ENCODE results near the gene RNASE1.
A peak's percentile ranks its signal among the peaks of the same experiment; 100 is the strongest.
"Not testable (repeated sequence)": the region's sequence is repeated elsewhere in the genome, so short reads cannot be mapped to it uniquely, and the experiment has no call there.

The RNASE1 gene

GRCh38 chr14:20775901-20776300 lies 26.7 kb downstream of the RNASE1 start:
- H3K4me3 Mint-ChIP-seq = no peak overlapping the region
- H3K4me1 Mint-ChIP-seq (ENCODE audit: low read depth in 2 of 2) = peaks cover under 1 to 6% of the 10 kb centered on the region in 2 donors
- ATAC-seq (replicated peaks) (no peak), DNase-seq (no peak)
- no peaks in the 10 kb centered on the region for H3K9me3 Mint-ChIP-seq
- H3K27ac Mint-ChIP-seq = no peak overlapping the region
- no peaks in the 10 kb centered on the region for H3K36me3 Mint-ChIP-seq (ENCODE audit: insufficient read depth)
- peaks cover 5 to 6% of the 10 kb centered on the region in 2 donors for H3K27me3 Mint-ChIP-seq

DNA sequence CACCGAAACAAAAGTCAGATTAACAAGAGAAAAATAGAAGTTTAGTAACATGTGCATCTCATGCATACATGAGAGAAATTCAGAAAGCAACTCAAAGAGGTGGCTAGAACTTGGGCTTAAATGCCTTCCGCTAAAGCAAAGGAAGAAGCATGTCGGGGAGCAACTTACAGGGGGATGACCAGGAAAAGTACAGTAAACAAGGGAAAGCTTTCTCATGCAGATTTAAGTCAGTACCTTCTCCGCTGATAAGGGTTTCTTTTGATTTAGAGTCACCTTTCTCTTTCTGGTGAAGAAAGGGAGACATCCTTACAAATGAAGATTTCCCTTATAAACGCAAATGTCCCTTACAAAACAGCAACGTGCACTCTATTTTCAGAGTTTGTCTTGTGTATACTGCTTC lies 27.6 kb downstream of the RNASE1 start:
- no peak overlapping the region for H3K4me3 Mint-ChIP-seq
- peaks cover 0 to 4% of the 10 kb centered on the region in 2 donors for H3K4me1 Mint-ChIP-seq (ENCODE audit: low read depth in 2 of 2)
- no peaks in the 10 kb centered on the region for H3K9me3 Mint-ChIP-seq
- ATAC-seq (replicated peaks) = no peak
- peaks cover 11 to 13% of the 10 kb centered on the region in 2 donors for H3K27me3 Mint-ChIP-seq
- no peak overlapping the region for H3K27ac Mint-ChIP-seq
- no peak for DNase-seq
- no peaks in the 10 kb centered on the region for H3K36me3 Mint-ChIP-seq (ENCODE audit: insufficient read depth)

DNA sequence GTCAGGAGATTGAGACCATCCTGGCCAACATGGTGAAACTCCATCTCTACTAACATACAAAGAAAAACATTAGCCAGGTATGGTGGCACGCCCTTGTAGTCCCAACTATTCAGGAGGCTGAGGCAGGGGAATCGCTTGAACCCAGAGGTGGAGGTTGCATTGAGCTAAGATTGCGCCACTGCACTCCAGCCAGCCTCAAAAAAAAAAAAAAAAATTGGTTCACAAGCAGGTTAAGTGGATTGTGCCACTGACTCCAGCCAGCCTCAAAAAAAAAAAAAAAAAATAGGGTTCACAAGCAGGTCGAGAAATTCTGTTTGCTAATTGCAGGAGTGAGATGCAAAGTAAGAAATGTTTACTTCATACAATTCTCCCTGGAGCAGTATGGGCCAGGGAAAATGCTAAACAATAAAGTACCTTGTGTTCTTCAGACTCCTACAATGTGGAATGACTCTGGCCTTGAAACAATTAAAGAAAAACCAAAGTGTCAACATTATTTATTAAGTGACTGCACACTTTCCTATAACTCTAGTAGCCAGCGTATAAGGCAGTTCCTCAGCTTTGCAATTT lies 28.3 kb downstream of the RNASE1 start:
- Mint-ChIP-seq H3K4me3 (no peak overlapping the region), H3K36me3 (ENCODE audit: insufficient read depth) (no peaks in the 10 kb centered on the region), H3K27ac (no peak overlapping the region), H3K4me1 (ENCODE audit: low read depth in 2 of 2) (no peaks in the 10 kb centered on the region), H3K27me3 (peaks cover 11 to 20% of the 10 kb centered on the region in 2 donors), H3K9me3 (no peaks in the 10 kb centered on the region)
- no peak for DNase-seq
- no peak for ATAC-seq (replicated peaks)

DNA sequence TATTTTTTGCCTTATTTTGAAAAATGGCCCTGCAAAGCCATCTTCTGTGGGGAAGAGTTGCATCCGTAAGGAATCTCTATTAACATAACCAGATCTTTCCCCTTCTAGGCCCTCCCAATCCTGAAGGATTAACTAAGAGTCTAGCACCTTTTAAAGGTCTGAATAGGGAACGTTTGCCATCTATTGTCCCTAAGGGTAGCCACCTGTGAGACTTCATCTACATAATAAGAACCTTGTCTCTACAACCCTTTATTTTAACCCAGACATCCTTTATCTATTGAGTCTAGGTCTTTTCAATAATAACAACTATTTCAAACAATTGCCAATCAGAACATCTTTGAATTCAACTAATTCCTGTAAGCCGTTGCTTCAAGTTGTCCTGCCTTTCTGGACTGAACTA lies 30.0 kb downstream of the RNASE1 start:
- no peak overlapping the region for H3K4me3 Mint-ChIP-seq
- no peak for ATAC-seq (replicated peaks)
- no peaks in the 10 kb centered on the region for H3K36me3 Mint-ChIP-seq (ENCODE audit: insufficient read depth)
- no peaks in the 10 kb centered on the region for H3K4me1 Mint-ChIP-seq (ENCODE audit: low read depth in 2 of 2)
- no peaks in the 10 kb centered on the region for H3K9me3 Mint-ChIP-seq
- H3K27me3 Mint-ChIP-seq = peaks cover 11 to 36% of the 10 kb centered on the region in 2 donors
- H3K27ac Mint-ChIP-seq = no peak overlapping the region
- DNase-seq = no peak

- no peak overlapping the region for H3K4me3 Mint-ChIP-seq
- no peaks in the 10 kb centered on the region for H3K9me3 Mint-ChIP-seq
- H3K27ac Mint-ChIP-seq = no peak overlapping the region
- no peaks in the 10 kb centered on the region for H3K4me1 Mint-ChIP-seq (ENCODE audit: low read depth in 2 of 2)
- peaks cover 7 to 36% of the 10 kb centered on the region in 2 donors for H3K27me3 Mint-ChIP-seq
- no peaks in the 10 kb centered on the region for H3K36me3 Mint-ChIP-seq (ENCODE audit: insufficient read depth)
- DNase-seq (no peak), ATAC-seq (replicated peaks) (no peak)
These were observed 33.2 kb downstream of the RNASE1 start for GRCh38 chr14:20769421-20769820.

DNA sequence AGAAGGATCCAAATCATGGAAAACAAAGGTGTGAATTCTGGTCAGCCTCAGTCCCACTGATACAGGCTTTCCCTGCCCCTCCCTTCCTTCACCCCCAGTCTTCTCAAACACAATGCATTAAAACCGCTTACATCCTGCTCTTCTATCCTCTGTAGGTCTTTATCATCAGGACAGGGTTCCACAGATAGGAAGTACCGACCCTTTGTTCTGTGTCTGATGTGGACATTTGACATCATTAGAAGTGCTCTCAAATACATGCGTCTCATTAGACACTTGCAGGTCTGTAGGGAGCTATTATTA lies 34.1 kb downstream of the RNASE1 start:
- Mint-ChIP-seq H3K36me3 (ENCODE audit: insufficient read depth) (no peaks in the 10 kb centered on the region), H3K27ac (no peak overlapping the region), H3K27me3 (peaks cover 7 to 36% of the 10 kb centered on the region in 2 donors), H3K4me1 (ENCODE audit: low read depth in 2 of 2) (no peaks in the 10 kb centered on the region), H3K4me3 (no peak overlapping the region), H3K9me3 (no peaks in the 10 kb centered on the region)
- DNase-seq = no peak
- ATAC-seq (replicated peaks) = no peak

GRCh38 chr14:20760950-20761349 lies 41.7 kb downstream of the RNASE1 start:
- Mint-ChIP-seq H3K36me3 (ENCODE audit: insufficient read depth) (no peaks in the 10 kb centered on the region), H3K27me3 (peaks cover 0 to 9% of the 10 kb centered on the region in 2 donors), H3K9me3 (no peaks in the 10 kb centered on the region), H3K4me3 (no peak overlapping the region), H3K4me1 (ENCODE audit: low read depth in 2 of 2) (no peaks in the 10 kb centered on the region), H3K27ac (peak overlapping the region in 1 of 2 donors; percentile 53)
- no peak for ATAC-seq (replicated peaks)
- no peak for DNase-seq

DNA sequence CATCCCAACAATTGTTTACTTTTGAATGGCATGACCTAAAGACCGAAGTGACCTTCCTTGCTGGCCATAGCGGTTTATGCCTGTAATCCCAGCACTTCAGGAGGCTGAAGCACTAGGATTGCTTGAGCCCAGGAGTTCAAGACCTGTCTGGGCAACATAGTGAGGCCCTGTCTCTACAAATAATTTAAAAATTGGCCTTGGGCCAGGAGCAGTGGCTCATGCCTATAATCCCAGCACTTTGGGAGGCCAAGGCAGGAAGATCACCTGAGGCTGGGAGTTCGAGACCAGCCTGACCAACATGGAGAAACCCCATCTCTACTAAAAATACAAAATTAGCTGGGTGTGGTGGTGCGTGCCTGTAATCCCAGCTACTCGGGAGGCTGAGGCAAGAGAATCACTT lies 43.2 kb downstream of the RNASE1 start:
- H3K4me1 Mint-ChIP-seq (ENCODE audit: low read depth in 2 of 2); H3K9me3 Mint-ChIP-seq; DNase-seq: not testable (repeated sequence)

GRCh38 chr14:20757965-20758364 lies 44.7 kb downstream of the RNASE1 start:
- Mint-ChIP-seq H3K4me3 (no peak overlapping the region), H3K9me3 (no peaks in the 10 kb centered on the region), H3K36me3 (ENCODE audit: insufficient read depth) (no peaks in the 10 kb centered on the region), H3K27ac (peak overlapping the region in 1 of 2 donors; percentile 57), H3K27me3 (peaks cover 0 to 9% of the 10 kb centered on the region in 2 donors), H3K4me1 (ENCODE audit: low read depth in 2 of 2) (no peaks in the 10 kb centered on the region)
- ATAC-seq (replicated peaks) (no peak), DNase-seq (peak; percentile 14 to 40 (median 23))

More for the DNA sequence above, 43.2 kb downstream of the RNASE1 start:
- H3K36me3 Mint-ChIP-seq (ENCODE audit: insufficient read depth); H3K27me3 Mint-ChIP-seq; H3K27ac Mint-ChIP-seq; H3K4me3 Mint-ChIP-seq; ATAC-seq (replicated peaks): not testable (repeated sequence)

- Mint-ChIP-seq H3K9me3 (peaks cover 0 to 12% of the 10 kb centered on the region in 2 donors), H3K36me3 (ENCODE audit: insufficient read depth) (no peaks in the 10 kb centered on the region), H3K27me3 (peaks cover 8 to 29% of the 10 kb centered on the region in 2 donors), H3K4me1 (ENCODE audit: low read depth in 2 of 2) (no peaks in the 10 kb centered on the region), H3K27ac (no peak overlapping the region), H3K4me3 (no peak overlapping the region)
- DNase-seq (no peak), ATAC-seq (replicated peaks) (no peak)
These were observed 47.6 kb downstream of the RNASE1 start for GRCh38 chr14:20755037-20755436.

- peaks cover 11 to 36% of the 10 kb centered on the region in 2 donors for H3K27me3 Mint-ChIP-seq
- no peak for ATAC-seq (replicated peaks)
These were observed 48.3 kb downstream of the RNASE1 start for GRCh38 chr14:20754308-20754707.

GRCh38 chr14:20751963-20752562 lies 50.6 kb downstream of the RNASE1 start:
- no peaks in the 10 kb centered on the region for H3K4me1 Mint-ChIP-seq (ENCODE audit: low read depth in 2 of 2)
- H3K36me3 Mint-ChIP-seq (ENCODE audit: insufficient read depth) = no peaks in the 10 kb centered on the region
- no peak for ATAC-seq (replicated peaks)
- peaks cover 0 to 12% of the 10 kb centered on the region in 2 donors for H3K9me3 Mint-ChIP-seq
- H3K27me3 Mint-ChIP-seq = peaks cover 25 to 50% of the 10 kb centered on the region in 2 donors
- H3K27ac Mint-ChIP-seq = no peak overlapping the region
- no peak for DNase-seq
- H3K4me3 Mint-ChIP-seq = no peak overlapping the region

More at GRCh38 chr14:20754308-20754707, 48.3 kb downstream of the RNASE1 start:
- no peak overlapping the region for H3K27ac Mint-ChIP-seq
- H3K36me3 Mint-ChIP-seq (ENCODE audit: insufficient read depth) = no peaks in the 10 kb centered on the region
- H3K4me1 Mint-ChIP-seq (ENCODE audit: low read depth in 2 of 2) = no peaks in the 10 kb centered on the region
- no peak for DNase-seq
- peaks cover 0 to 12% of the 10 kb centered on the region in 2 donors for H3K9me3 Mint-ChIP-seq
- no peak overlapping the region for H3K4me3 Mint-ChIP-seq
